ENCODE measurements around the gene GCK.

GCK gene

GRCh38 chr7:44123190-44124003, 65.8 kb downstream of the GCK start, which contains the start of gene POLD2:
Gene POLD2, minus strand, starts transcription at chr7:44123548. Its CDS starts 1,495 bp downstream, at chr7:44122053.
- ChIA-PET CTCF (interaction anchor here (0.6 to 1.4 kb wide), 2 partner anchors 19 to 73 kb away, joined by 3 read pairs; no protein-coding TSS in a partner anchor), POLR2A (interaction anchor here (0.6 to 3.5 kb wide), 22 partner anchors 8 to 450 kb away, joined by 3 to 24 read pairs (median 4); partner anchors contain the start of genes DBNL, DDX56, GCK and YKT6)
- DNase-seq (ENCODE audit: extremely low spot score), result peak; percentile 99
- TF ChIP-seq ARNT (IDR thresholded peaks at IDR 0.05) (no peak), HDGF (IDR thresholded peaks at IDR 0.05; ENCODE audit: borderline replicate concordance) (0 out of 2 replicates have a peak, but pooled peaks have one; percentile 54), PKNOX1 (IDR thresholded peaks at IDR 0.05) (peak; percentile 98), L3MBTL2 (conservative IDR thresholded peaks at IDR 0.05) (peak; percentile 83)

- DNase-seq (ENCODE audit: extremely low spot score), result no peak
These were observed 66.7 kb downstream of the GCK start for GRCh38 chr7:44122529-44122928.

GRCh38 chr7:44121761-44122420, 67.3 kb downstream of the GCK start:
- TF ChIP-seq ELF4 (IDR thresholded peaks at IDR 0.05) (no peak), ZNF384 (IDR thresholded peaks at IDR 0.05) (no peak), FOXM1 (IDR thresholded peaks at IDR 0.05; ENCODE audit: borderline replicate concordance) (no peak), ARNT (IDR thresholded peaks at IDR 0.05) (no peak)
- DNase-seq (ENCODE audit: extremely low spot score), result no peak
- ChIA-PET POLR2A (interaction anchor here (1.2 to 2.7 kb wide), 8 partner anchors 11 to 77 kb away, joined by 3 to 24 read pairs (median 5); partner anchors contain the start of gene DBNL), CTCF (interaction anchor here (1.4 kb wide), 1 partner anchor 75 kb away, joined by 3 read pairs; no protein-coding TSS in a partner anchor)

More at GRCh38 chr7:44122529-44122928, 66.7 kb downstream of the GCK start:
- ChIA-PET POLR2A (interaction anchor here (0.9 to 3.5 kb wide), 18 partner anchors 8 to 79 kb away, joined by 3 to 24 read pairs (median 5); partner anchors contain the start of genes DBNL and YKT6), CTCF (interaction anchor here (0.6 to 1.4 kb wide), 2 partner anchors 19 to 74 kb away, joined by 3 read pairs; no protein-coding TSS in a partner anchor)
- TF ChIP-seq HDGF (IDR thresholded peaks at IDR 0.05; ENCODE audit: borderline replicate concordance) (no peak), L3MBTL2 (conservative IDR thresholded peaks at IDR 0.05) (no peak), LEF1 (IDR thresholded peaks at IDR 0.05; ENCODE audit: borderline replicate concordance) (no peak), FOXA1 (IDR thresholded peaks at IDR 0.05) (no peak), NFRKB (IDR thresholded peaks at IDR 0.05) (no peak), ARNT (IDR thresholded peaks at IDR 0.05) (no peak), TARDBP (IDR thresholded peaks at IDR 0.05) (no peak), SP1 (IDR thresholded peaks at IDR 0.05) (no peak), FOXK2 (IDR thresholded peaks at IDR 0.05) (no peak), SUZ12 (IDR thresholded peaks at IDR 0.05) (no peak), ZNF384 (IDR thresholded peaks at IDR 0.05) (no peak)

GRCh38 chr7:44120395-44120794, 68.8 kb downstream of the GCK start:
- ChIA-PET POLR2A (interaction anchor here (0.9 kb wide), 1 partner anchor 48 kb away, joined by 3 read pairs; no protein-coding TSS in a partner anchor), CTCF (no interaction called here)
- no peak for TF ChIP-seq NFRKB (IDR thresholded peaks at IDR 0.05)
- no peak for TF ChIP-seq FOXM1 (IDR thresholded peaks at IDR 0.05; ENCODE audit: borderline replicate concordance)
- no peak for TF ChIP-seq TARDBP (IDR thresholded peaks at IDR 0.05)
- TF ChIP-seq ELF4 (IDR thresholded peaks at IDR 0.05), result no peak
- TF ChIP-seq SUZ12 (IDR thresholded peaks at IDR 0.05), result no peak
- DNase-seq (ENCODE audit: extremely low spot score), result no peak

GRCh38 chr7:44119829-44120380, 69.3 kb downstream of the GCK start:
- DNase-seq (ENCODE audit: extremely low spot score), result no peak
- POLR2A ChIA-PET, result interaction anchor here (0.9 kb wide), 1 partner anchor 47 kb away, joined by 3 read pairs; no protein-coding TSS in a partner anchor
- no peak for TF ChIP-seq PKNOX1 (IDR thresholded peaks at IDR 0.05)
- TF ChIP-seq ZNF384 (IDR thresholded peaks at IDR 0.05), result no peak
- TF ChIP-seq SP1 (IDR thresholded peaks at IDR 0.05), result no peak
- CTCF ChIA-PET, result no interaction called here

- no peak for DNase-seq (ENCODE audit: extremely low spot score)
- POLR2A ChIA-PET, result no interaction called here
- CTCF ChIA-PET, result no interaction called here
- TF ChIP-seq HDGF (IDR thresholded peaks at IDR 0.05; ENCODE audit: borderline replicate concordance), result no peak
These were observed 71.3 kb downstream of the GCK start for GRCh38 chr7:44117801-44118429.
